Measurements from ENCODE around the gene USP35.

- TF ChIP-seq CTCF (IDR thresholded peaks at IDR 0.05) = no peak
- no peak for TF ChIP-seq REST (IDR thresholded peaks at IDR 0.05; ENCODE audit: insufficient read depth in 1 of 2, low read depth in 2 of 2, low read length in 1 of 2)
- no peak for TF ChIP-seq POLR2AphosphoS5 (IDR thresholded peaks at IDR 0.05; ENCODE audit: low read depth, low read length)
Measured at GRCh38 chr11:78256962-78257361, 68.2 kb downstream of the USP35 start.

All from Panc1 (cell line).